Gastrocnemius medialis (tissue), 4 donors: ENCODE data around the gene CRYBA1.

ENCODE experiments used
- CTCF ChIP-seq, 5 experiments: fragments of 450-650 bp in 3 of 5; fragments of 200-600 bp in 2 of 5; sonication (generic) in 2 of 5; IDR thresholded peaks in 4 of 5; conservative IDR thresholded peaks in 1 of 5; 1 replicate in 4 of 5; 2 replicates in 1 of 5; pipeline ENCODE4 v1.5.1; 2016 to 2019; ENCODE audit warnings: antibody characterized with exemption in 5 of 5, mild to moderate bottlenecking in 3 of 5, moderate library complexity in 3 of 5
- POLR2A ChIP-seq, 2 donors: fragments of 450-650 bp; IDR thresholded peaks; one replicate each; pipeline ENCODE4 v1.6.1; 2017; ENCODE audit warnings: antibody characterized with exemption in 2 of 2, mild to moderate bottlenecking in 2 of 2, moderate library complexity in 2 of 2

DNA sequence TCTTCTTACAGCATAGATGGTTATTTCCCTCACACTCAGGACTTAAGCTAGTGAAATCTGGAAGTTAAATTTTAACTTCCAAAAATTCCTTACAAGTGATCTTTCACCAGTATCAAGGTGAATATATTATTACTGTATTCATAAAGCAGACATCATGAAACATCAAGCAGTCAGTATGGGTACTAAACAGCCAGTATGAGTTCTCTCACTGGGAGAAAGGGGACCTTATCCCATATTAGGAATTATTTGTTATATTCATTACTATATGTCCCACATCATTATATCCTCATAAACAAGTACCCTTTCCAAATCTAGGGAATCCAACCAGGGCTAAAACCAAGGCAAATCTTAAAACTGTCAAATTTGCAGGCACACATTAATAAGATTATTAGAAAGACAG lies 32.0 kb downstream of the CRYBA1 start:
- no peak for TF ChIP-seq POLR2A (IDR thresholded peaks at IDR 0.05)
- no peak for TF ChIP-seq CTCF (IDR thresholded peaks at IDR 0.05 in 4 of 5, conservative IDR thresholded peaks at IDR 0.05 in 1 of 5)
